GM21576 (cell line): ENCODE data around the gene CALN1.
"Not testable (repeated sequence)": the region's sequence is repeated elsewhere in the genome, so short reads cannot be mapped to it uniquely, and the experiment has no call there.

ENCODE experiments used
- ATAC-seq: cut with Tn5 transposase; IDR thresholded peaks from one replicate; pipeline ENCODE4 v1.9.1; 2021; ENCODE audit warnings: mild to moderate bottlenecking, moderate library complexity; ENCODE audit not compliant: unreplicated experiment

The CALN1 gene

DNA sequence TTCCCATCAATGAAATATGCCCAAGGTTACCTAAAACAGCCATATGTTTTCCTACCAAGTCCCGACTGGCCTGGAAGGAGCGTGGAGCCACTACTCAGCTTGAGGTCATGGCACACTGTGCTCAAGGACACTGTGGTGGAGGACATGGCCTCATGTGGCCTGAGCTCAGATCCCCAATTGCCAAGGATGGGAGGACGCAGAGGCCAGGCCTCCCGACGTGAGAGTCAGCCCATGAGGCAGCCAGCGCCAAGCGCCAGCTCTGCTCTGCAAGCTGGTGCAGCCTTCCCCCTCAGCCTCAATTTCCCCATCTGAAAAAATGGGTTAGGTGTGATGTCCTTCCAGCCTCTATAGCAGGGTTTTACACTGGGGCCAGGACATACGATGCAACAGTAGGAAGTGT is 302.6 kb downstream of the CALN1 start:
- ATAC-seq, result no peak

- no peak for ATAC-seq
Observed at GRCh38 chr7:72106405-72106804, 305.7 kb downstream of the CALN1 start.

- no peak for ATAC-seq
Observed at GRCh38 chr7:72101444-72101843, 310.7 kb downstream of the CALN1 start.

DNA sequence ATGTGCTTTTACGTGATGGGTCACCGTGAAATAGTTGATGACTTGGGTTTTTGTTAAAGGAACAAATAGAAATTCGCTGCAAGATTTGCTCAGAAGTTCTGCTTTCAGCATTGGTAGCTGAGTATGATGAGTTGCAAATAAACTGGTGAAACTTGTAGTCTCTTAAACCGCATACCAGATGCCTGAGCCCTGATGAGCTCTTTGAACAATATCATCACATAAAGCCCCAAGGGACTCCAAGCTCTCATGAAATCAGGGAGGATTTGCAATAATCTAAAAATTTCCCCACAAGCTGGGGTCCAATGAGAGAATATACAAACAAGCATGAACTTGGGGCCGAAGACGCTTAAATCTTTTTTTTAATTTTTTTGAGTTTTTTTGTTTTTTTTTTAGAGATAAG is 312.4 kb downstream of the CALN1 start:
- ATAC-seq, result no peak

DNA sequence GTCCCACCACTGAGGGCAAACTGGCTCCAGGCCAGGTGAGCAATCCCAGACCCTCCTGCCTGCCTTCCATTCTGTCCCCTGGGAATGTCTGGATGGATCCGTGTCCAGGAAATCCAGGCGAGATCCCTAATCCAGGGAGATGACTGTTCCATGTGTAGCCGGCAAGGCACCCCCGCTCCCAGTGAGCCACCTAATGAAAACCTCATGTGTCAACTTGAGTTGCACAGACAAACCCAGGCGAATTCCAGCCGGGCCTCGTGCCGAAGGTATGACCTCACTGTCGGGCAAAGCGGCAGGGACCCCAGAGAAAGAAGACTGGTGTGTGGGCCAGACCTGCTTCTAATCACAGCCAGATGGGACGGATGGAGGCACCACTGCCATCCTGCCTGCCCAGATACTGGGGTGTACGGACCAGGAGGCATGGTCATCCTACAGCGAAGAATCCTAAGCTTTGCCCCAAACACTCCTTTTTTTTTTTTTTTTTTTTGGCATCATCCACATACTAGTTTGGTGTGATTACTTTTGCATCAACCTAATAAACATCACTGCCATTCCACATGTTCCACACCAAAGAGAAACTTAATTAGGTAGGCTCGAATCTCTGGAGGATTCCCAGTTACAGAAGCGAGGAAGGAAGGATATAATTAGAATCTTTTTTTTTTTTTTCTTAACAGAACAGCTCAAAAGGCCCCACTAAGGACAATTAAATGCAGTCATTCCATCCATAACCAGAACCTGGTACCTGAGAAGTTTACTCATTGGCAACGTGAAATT is 313.1 kb downstream of the CALN1 start:
- ATAC-seq, result no peak

DNA sequence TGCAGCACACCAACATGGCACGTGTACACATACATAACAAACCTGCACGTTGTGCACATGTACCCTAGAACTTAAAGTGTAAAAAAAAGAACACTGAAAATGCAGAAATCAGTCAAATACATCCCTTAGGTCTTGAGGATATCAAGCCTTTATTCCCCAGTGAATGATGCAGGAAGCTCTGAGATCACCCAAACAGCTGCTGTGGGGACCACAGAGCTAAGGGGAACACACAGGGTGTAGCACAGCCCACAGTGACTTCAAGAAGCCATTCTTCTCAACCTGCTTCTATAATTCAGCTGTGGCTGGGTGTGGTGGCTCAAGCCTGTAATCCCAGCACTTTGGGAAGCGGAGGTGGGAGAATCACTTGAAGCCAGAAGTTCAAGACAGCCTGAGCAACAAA is 314.9 kb downstream of the CALN1 start:
- ATAC-seq, result no peak

- ATAC-seq, result no peak
Observed at GRCh38 chr7:72092769-72093168, 319.4 kb downstream of the CALN1 start.

DNA sequence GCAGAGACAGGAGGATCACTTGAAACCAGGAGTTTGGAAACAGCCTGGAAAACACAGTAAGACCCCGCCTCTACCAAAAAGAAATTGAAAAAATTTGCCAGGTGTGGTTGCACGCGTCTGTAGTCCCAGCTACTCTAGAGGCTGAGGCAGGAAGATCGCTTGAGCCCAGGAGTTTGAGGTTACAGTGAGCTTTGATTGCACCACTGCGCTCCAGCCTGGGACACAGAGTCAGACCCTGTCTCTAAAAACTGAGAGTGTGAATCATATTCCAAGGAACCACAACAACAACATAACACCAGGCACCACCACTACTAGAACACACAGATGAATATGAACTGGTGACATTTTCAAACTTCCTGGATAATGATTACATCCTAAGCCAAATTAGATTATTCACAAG is 324.2 kb downstream of the CALN1 start:
- ATAC-seq, result no peak

DNA sequence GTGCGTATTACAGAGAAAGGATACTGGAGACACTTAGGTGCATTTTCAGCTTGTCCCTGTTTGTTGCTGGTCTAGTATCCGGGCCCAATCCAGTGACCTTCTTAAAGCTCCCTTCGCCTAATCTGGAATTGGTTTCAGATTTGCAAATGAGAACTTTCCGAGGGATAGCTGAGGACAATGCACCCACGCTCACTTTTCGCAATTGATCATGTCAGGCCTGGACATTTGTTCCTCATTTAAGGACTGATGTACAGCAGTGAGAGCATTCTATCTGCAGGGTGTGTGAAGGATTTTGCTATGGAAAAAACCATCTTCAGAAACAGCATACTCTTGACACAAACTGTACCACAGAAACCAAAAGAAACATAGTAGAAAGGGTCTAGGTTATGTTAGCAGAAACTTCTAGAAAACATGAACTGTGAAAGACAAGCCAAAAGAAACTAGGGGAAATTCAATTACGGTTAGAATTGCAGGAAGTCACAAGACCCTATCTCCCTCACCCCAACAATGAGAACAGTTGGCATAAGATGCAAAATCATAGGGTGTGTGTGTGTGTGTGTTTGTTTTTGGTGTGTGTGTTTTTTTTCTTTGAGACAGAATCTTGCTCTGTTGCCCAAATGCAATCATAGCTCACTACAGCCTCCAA is 331.1 kb downstream of the CALN1 start:
- no peak for ATAC-seq

DNA sequence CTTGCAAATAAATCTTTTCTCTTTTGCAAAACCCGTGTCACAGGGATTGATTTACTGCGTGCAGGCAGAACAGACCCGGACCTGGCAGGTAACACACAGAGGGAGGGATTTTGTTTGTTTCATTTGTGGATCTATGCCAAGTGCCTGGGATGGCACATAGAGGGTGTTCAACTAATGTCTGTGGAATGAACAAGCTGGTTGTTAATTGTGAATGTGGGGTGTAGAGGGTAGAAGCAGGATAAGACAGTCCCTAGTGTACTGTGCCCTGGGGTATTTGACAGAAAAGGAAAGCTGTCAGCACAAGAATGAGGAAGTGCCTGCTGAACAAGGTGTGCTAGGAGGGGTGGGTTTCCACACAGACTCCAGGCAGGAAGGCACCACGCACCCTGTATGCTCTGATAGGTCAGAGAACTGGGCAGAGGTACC is 331.8 kb downstream of the CALN1 start:
- no peak for ATAC-seq

DNA sequence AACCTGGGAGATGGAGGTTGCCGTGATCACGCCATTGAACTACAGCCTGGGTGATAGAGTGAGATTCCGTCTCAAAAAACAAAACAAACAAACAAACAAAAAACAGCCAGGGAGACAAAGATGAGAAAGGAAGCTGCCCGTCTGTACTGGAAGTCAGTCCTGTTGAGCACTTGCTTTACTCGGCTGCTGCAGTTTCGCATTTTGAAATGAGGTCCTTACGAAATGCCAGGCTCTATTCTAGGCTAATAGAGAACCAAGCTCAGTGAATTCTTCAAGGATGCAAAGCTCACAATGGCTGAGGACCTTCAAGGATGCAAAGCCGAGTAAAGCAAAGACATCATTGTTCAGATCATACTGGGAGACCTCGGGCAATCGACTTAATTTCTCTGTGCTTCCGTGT is 333.3 kb downstream of the CALN1 start:
- ATAC-seq, result no peak

GRCh38 chr7:72078301-72078700 is 333.8 kb downstream of the CALN1 start:
- no peak for ATAC-seq

- ATAC-seq, result no peak
Observed at GRCh38 chr7:72077786-72078185, 334.4 kb downstream of the CALN1 start.

DNA sequence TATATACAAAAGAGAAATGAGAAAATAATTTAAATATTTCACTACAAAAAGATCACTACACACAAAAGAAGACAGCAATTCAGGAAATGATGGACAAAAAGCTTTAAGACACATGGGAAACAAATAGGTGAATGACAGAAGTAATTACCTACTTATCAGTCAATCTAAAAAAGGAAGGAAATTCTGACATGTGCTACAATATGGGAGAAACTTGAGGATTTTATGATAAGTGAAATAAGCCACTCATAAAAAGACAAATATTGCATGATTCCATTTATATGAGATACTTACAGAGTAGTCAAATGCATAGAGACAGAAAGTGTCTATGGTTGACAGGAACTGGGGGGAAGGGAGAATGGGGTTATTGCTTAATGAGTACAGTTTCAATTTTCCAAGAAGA is 339.2 kb downstream of the CALN1 start:
- ATAC-seq, result no peak

GRCh38 chr7:72069263-72069662 is 342.9 kb downstream of the CALN1 start:
- no peak for ATAC-seq

GRCh38 chr7:72065764-72066163 is 346.4 kb downstream of the CALN1 start:
- not testable (repeated sequence) for ATAC-seq

DNA sequence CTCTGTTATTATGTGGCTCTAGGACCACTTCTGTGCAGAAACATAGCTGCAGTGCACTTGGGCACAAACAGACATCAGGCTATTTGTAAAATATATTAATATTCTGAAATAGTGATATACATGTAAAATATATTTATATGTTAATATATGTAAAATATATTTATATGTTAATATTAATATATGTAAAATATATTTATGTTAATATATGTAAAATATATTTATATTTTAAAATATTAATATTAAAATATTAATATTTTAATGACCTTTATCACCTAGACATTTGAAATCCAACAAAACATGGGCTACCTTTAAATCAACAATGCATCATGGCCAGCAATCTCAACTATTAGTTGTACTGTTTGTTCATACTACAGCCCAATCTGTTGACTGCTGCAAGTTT is 347.2 kb downstream of the CALN1 start:
- ATAC-seq, result no peak

GRCh38 chr7:72063330-72063729 is 348.8 kb downstream of the CALN1 start:
- no peak for ATAC-seq

DNA sequence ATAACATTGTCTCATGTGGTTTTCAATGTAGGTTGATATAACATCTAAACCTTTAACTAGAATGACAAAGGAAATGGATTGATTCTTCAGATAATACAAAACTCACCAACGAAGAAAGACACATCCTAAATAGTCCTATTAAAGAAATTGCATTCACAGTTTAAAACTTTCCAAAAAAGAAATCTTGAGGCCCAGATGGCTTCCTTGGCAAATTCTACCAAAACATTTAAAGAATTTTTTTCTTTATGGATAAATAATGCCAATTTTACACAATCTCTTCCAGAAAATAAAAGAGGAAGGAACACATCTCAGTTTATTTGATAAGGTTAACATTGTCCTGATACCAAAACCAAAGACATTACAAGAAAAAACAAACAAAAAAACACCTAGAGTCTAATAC is 349.5 kb downstream of the CALN1 start:
- ATAC-seq, result no peak

DNA sequence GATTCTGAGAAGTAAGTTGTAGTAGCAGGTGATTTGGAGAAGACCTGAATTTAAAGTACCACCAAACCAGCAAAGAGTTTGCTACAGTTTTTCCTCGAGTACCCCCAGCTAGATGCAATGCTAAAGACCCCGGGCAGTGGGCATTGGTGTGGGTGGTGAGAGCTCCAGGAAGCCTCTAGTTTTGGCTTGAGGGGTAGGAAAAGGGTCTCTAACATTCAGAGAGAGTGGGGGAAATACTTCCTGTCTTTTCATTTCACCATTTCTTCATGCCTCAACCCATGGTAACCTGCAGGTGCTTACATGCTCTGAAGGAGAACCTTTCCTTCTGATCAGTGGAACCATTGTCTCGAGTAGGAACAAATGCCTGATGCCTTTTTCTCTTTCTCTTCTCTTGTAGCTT is 352.2 kb downstream of the CALN1 start:
- ATAC-seq, result no peak

- ATAC-seq, result no peak
Observed at GRCh38 chr7:72058579-72058978, 353.6 kb downstream of the CALN1 start.

DNA sequence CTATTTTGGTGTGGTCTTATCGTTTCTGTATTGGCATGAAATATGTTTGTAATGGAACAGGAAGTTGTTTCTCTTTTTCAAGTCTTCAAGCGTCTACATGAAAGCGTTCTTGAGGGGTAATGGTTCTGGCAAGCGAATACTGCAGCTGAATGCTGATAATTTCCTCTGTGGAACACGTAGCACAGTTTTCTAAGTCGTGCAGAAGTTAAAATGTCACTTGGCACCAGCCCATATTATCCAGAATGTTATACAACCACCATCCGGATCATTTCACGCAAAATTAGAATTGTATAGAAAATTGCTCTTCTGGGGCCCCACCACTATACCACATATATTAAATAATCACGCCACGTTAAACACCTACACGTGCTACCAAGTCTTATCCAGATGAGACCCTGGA is 354.3 kb downstream of the CALN1 start:
- no peak for ATAC-seq

GRCh38 chr7:72057231-72057630 is 354.9 kb downstream of the CALN1 start:
- no peak for ATAC-seq
